BLaER1 (cell line): ENCODE results near the gene RABGAP1.

Experiments used
- H3K27ac ChIP-seq: shearing (Covaris generic); formaldehyde crosslinking; 2 replicates; pipeline ENCODE4 v1.8.1; 2022
- H3K27me3 ChIP-seq: shearing (Covaris generic); formaldehyde crosslinking; 2 replicates; pipeline ENCODE4 v1.8.1; 2022
- H3K36me3 ChIP-seq: shearing (Covaris generic); formaldehyde crosslinking; 2 replicates; pipeline ENCODE4 v1.8.1; 2022
- H3K4me1 ChIP-seq: shearing (Covaris generic); formaldehyde crosslinking; 2 replicates; pipeline ENCODE4 v1.8.1; 2022
- H3K4me2 ChIP-seq: shearing (Covaris generic); formaldehyde crosslinking; 2 replicates; pipeline ENCODE4 v1.8.1; 2022
- H3K4me3 ChIP-seq: shearing (Covaris generic); formaldehyde crosslinking; 2 replicates; pipeline ENCODE4 v1.8.1; 2022
- H3K9ac ChIP-seq: shearing (Covaris generic); formaldehyde crosslinking; 2 replicates; pipeline ENCODE4 v1.8.1; 2022
- H3K9me3 ChIP-seq: shearing (Covaris generic); formaldehyde crosslinking; 2 replicates; pipeline ENCODE4 v1.8.1; 2022
- H4K20me1 ChIP-seq: shearing (Covaris generic); formaldehyde crosslinking; 2 replicates; pipeline ENCODE4 v1.8.1; 2022
- Cebpa-rat ChIP-seq: shearing (Covaris generic); IDR thresholded peaks from 2 replicates; pipeline ENCODE4 v1.8.1; 2022

RABGAP1 gene

DNA sequence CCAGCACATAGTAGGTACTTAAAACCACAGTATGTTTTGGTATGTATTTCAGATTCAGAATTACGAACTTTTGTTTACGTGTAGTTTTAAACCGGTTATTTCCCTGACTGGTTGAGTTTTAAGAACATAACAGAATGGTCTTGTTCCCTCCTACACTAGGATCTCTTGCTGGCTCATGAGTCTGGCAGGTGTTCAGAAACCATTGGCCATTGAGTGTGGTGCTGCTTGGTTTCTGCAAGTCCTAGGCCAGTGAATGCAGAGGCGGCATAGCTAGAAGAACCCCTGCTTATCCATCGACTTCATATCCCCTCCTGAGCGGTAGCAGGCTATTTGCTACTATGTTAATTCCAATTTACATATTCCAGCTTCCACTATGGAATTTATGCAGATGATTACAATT is 158.2 kb downstream of the RABGAP1 start:
- no peak for TF ChIP-seq Cebpa-rat
- H3K36me3 ChIP-seq, result peaks cover 80% of the 10 kb centered on the region

DNA sequence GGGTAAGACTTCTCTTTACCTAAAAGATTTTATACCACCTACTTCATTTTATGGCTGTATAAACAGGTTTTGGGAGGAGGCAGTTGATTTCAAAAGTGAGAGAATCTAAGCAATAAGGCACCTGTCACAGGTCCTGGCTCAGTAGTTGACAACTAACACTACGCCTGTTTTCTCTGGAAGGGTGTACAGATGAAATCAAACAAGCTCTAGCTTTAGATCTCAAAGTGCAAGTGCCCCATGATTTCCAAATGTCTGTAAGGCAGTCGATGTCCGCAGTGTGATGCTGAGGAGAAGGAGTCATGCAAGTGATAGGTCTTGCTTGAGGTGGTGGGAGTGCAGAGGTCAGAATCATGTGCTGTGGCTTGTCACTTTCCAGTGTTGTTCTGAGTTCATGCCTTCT is 158.7 kb downstream of the RABGAP1 start:
- H3K27ac ChIP-seq, result no peak overlapping the region
- H3K9ac ChIP-seq, result no peak overlapping the region
- H3K4me1 ChIP-seq, result peaks cover 4% of the 10 kb centered on the region; the same call in 1 of the 2 replicates
- no peak overlapping the region for H3K4me2 ChIP-seq
- H3K4me3 ChIP-seq, result no peak overlapping the region
- H3K9me3 ChIP-seq, result no peaks in the 10 kb centered on the region
- H4K20me1 ChIP-seq, result no peaks in the 10 kb centered on the region
- TF ChIP-seq Cebpa-rat, result no peak
- H3K36me3 ChIP-seq, result peaks cover 82% of the 10 kb centered on the region
- H3K27me3 ChIP-seq, result no peaks in the 10 kb centered on the region

More for the DNA sequence above, 158.2 kb downstream of the RABGAP1 start:
- peaks cover 4% of the 10 kb centered on the region; the same call in 1 of the 2 replicates for H3K4me1 ChIP-seq
- no peaks in the 10 kb centered on the region for H4K20me1 ChIP-seq
- no peak overlapping the region for H3K4me2 ChIP-seq
- H3K27me3 ChIP-seq, result no peaks in the 10 kb centered on the region
- H3K4me3 ChIP-seq, result no peak overlapping the region
- H3K9ac ChIP-seq, result no peak overlapping the region
- H3K27ac ChIP-seq, result no peak overlapping the region
- H3K9me3 ChIP-seq, result no peaks in the 10 kb centered on the region

DNA sequence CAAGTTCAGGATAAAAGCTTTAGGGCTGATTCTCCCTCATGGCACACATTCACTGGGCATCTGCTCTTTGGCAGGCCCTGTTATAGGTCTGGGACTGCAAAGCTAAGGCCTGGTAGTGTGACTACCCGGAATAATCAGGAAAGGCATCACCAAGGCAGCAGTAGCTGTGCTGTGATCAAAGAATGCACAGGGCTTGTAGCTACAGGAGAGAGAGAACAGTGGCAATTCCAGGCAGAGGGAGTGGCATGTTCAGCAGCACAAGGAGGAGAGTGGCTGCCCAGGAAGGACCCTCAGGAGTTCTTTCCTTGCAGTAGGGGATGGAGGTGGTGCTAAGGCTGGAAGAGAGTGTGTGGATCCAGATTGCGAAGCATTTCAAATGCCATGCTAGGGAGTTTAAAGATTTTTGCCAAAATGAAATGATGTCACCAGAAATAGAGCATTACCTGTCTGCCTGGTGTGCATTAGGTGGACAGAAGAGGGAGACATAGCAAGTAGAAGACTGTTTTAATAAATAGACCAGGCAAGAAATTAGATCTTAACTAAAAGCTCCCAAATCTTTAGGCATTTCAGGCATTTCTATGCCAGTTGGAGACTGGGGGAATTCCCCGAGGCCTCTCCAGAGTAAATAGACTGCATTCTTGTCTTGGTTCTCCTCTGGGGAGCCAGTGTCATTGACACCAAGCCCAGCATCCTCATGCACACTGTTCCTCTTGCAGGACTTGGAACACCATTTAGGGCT is 161.7 kb downstream of the RABGAP1 start:
- Histone ChIP-seq H3K9me3 (no peaks in the 10 kb centered on the region), H3K4me2 (no peak overlapping the region), H3K9ac (no peak overlapping the region), H3K36me3 (peaks cover 90% of the 10 kb centered on the region), H3K4me1 (no peaks in the 10 kb centered on the region), H3K4me3 (no peak overlapping the region), H4K20me1 (peaks cover 9% of the 10 kb centered on the region; the same call in 1 of the 2 replicates), H3K27ac (no peak overlapping the region), H3K27me3 (no peaks in the 10 kb centered on the region)
- TF ChIP-seq Cebpa-rat, result no peak

DNA sequence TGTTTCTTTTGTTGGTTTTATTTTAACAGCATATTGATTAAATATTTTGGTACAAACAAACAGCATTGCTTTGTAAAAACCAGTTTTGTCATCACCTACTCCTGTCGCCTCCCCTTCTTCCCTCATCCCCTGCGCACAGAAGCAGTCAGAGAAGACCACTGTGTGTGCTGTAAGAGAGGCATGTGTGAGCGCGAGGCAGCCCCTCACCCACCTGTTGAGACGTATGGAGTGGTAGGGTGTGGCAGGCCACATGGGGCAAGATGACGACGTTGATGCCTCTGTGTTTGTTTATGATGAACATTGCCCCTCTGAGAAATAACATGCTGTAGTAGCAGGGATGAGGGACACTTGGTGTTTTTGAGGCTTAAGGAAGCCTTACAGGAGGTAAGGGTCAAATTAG is 164.0 kb downstream of the RABGAP1 start:
- Histone ChIP-seq H3K27ac (no peak overlapping the region), H3K4me2 (no peak overlapping the region), H3K27me3 (no peaks in the 10 kb centered on the region), H3K9me3 (no peaks in the 10 kb centered on the region), H3K4me3 (no peak overlapping the region), H3K4me1 (no peaks in the 10 kb centered on the region), H3K36me3 (peaks cover 90% of the 10 kb centered on the region), H4K20me1 (peaks cover 26% of the 10 kb centered on the region; the same call in 1 of the 2 replicates), H3K9ac (no peak overlapping the region)
- no peak for TF ChIP-seq Cebpa-rat

DNA sequence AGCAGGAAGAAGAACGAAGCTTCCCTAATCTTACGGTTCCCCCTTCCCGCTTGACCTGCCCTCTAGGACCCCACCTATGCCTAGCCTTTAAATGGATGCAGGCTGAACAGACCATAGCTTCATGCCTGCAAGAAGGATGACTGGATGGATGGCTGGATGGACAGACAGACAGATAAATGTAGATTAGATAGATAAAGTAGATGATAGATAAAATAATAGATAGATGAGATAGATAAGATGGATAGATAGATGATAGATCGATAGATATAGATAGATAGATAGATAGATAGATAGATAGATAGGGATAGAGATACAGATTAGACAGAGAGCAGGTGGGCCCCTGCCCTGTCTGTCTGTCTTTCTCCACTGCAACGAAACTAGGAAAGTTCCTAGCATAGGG is 164.7 kb downstream of the RABGAP1 start:
- Histone ChIP-seq H3K27me3 (no peaks in the 10 kb centered on the region), H3K9ac (no peak overlapping the region), H3K4me2 (no peak overlapping the region), H3K9me3 (no peaks in the 10 kb centered on the region), H4K20me1 (peaks cover 33% of the 10 kb centered on the region), H3K4me1 (no peaks in the 10 kb centered on the region), H3K27ac (no peak overlapping the region), H3K36me3 (peaks cover 90% of the 10 kb centered on the region), H3K4me3 (no peak overlapping the region)
- TF ChIP-seq Cebpa-rat, result no peak

DNA sequence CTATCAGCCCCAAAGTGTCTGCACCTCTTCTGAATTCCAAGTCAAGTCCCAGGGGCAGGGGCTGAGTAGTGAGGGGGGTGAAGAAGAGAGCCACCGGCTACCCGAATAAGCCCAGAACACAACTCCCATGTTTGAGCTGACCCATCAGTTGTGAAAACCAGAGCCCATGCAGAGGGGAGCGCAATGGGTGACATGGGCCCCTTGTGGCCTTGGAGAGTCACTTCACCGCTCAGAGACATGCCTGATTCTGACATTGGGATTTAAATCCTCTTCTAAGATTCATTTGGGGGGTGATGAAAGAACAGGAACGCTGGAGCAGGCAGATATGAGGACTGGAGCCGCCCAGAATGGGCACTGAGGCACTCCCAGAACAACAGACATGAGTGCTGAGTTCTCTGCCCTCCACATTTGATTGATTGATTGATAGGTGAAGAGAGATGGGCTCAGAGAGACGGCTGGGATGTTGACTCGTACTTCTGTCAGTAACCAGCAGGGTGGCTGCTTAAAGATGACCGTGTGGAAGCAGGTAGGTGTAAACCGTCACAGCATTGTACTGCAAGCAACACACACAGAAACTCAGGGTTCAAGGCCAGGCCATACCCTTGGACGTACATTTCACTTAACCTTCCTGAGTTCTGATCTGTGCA is 166.9 kb downstream of the RABGAP1 start:
- H3K4me2 ChIP-seq, result no peak overlapping the region
- no peak overlapping the region for H3K9ac ChIP-seq
- no peak for TF ChIP-seq Cebpa-rat
- no peaks in the 10 kb centered on the region for H3K27me3 ChIP-seq
- no peaks in the 10 kb centered on the region for H3K9me3 ChIP-seq
- no peak overlapping the region for H3K4me3 ChIP-seq
- no peak overlapping the region for H3K27ac ChIP-seq
- H3K36me3 ChIP-seq, result peaks cover 96% of the 10 kb centered on the region
- H4K20me1 ChIP-seq, result peaks cover 56% of the 10 kb centered on the region
- H3K4me1 ChIP-seq, result peaks cover 16% of the 10 kb centered on the region

DNA sequence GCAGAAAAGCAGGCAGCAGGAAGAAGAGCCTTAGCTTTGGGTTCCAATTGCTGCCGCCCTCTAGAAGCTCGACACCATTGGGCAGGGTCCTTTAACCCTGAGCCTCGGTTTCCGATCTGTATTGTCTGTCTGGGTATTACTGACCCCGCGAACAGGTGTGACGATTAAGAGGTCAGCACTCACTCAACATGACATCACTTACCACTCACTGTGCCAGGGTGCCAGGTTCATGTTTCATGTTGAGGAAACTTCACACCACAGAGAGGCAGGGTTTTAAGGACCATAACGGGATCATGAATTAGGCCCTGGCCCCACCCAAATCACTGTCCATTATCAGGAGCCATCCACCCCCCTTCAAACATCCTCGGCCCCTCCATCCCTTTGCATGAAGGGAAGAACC is 168.2 kb downstream of the RABGAP1 start:
- Histone ChIP-seq H3K36me3 (peaks cover 100% of the 10 kb centered on the region), H3K4me2 (no peak overlapping the region), H4K20me1 (peaks cover 64% of the 10 kb centered on the region), H3K9me3 (no peaks in the 10 kb centered on the region), H3K4me3 (no peak overlapping the region), H3K27me3 (no peaks in the 10 kb centered on the region), H3K27ac (no peak overlapping the region), H3K4me1 (peaks cover 21% of the 10 kb centered on the region), H3K9ac (no peak overlapping the region)
- no peak for TF ChIP-seq Cebpa-rat

DNA sequence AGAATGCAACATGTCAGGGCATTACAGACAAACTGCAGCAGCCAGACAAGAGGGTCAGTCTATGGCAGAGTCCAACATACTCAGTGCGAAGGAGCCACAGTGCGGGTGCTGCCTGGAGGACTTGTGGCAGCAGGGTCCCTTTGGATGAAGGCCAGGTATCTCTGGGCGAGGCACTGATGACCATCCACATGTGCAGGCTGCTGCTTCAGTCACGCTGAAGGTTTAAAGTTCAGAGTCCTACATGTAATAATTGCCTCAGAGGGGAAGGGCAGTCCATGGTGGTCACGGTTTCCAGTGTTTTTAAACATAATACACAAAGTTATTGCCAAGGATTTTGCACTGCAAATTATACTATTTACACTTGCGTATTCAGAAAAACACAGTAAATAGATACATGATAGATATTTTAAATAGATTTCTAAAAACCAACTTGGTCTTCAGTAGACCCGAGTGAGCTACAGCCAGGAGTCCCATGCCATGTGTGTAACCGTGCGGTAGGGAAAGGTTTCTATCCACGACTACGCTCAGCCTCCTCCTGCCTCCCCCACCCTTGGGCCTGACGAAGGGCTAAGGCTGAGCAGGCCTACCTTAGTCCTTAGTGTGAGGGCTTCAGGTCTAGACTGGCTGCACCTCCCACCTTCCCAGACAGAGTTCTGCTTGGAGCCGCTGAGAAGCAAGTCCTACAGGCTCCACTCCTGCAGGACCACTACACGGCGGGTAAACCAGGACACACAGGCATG is 168.9 kb downstream of the RABGAP1 start:
- no peak overlapping the region for H3K4me3 ChIP-seq
- H3K9me3 ChIP-seq, result no peaks in the 10 kb centered on the region
- no peaks in the 10 kb centered on the region for H3K27me3 ChIP-seq
- peaks cover 67% of the 10 kb centered on the region for H4K20me1 ChIP-seq
- no peak overlapping the region for H3K9ac ChIP-seq
- peaks cover 100% of the 10 kb centered on the region for H3K36me3 ChIP-seq
- no peak overlapping the region for H3K27ac ChIP-seq
- TF ChIP-seq Cebpa-rat, result no peak
- H3K4me1 ChIP-seq, result peaks cover 21% of the 10 kb centered on the region
- H3K4me2 ChIP-seq, result no peak overlapping the region

DNA sequence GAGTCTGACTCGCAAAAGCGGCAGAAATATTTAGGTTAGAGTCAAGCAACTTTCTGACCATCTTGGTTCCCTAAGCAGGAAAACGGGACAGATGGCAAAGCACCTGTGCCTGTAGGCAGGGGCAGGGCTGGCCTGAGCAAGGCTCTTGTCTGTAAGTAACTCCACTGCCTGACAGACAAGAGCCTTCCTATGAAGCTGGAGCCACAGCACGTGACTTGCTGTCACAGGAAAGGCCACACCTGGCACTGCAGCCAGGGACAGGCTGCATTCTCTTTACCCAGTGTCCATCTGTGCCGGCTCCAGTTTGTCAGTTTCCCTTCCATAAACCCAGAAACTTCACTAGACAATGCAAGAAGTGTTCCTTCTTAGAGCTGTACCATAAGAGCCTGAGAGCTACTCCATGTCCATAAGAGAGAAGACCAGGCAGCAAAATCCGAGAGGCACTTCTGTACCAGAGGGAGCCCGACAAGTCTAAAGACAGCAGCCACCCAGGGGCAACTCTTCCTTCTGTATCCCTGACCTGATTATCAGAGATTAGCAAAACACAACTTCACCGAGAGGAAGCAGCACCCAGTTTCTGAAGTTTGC is 170.7 kb downstream of the RABGAP1 start:
- Histone ChIP-seq H4K20me1 (peaks cover 77% of the 10 kb centered on the region), H3K9ac (0 out of 2 replicates have a peak overlapping the region, but pooled peaks have one; percentile 35), H3K27ac (peak overlapping the region; percentile 53), H3K4me2 (peak overlapping the region; percentile 45), H3K4me3 (no peak overlapping the region), H3K36me3 (peaks cover 100% of the 10 kb centered on the region), H3K9me3 (no peaks in the 10 kb centered on the region), H3K4me1 (peaks cover 21% of the 10 kb centered on the region), H3K27me3 (no peaks in the 10 kb centered on the region)
- TF ChIP-seq Cebpa-rat, result no peak
